Left cardiac atrium (tissue), 4 donors: Measurements from ENCODE around the gene SLC35A3. TPM values are rescaled to one million over a fixed set of nuclear protein-coding genes. Genes with fewer than 3 reads are reported as not detected.
"Not testable (repeated sequence)": the region's sequence is repeated elsewhere in the genome, so short reads cannot be mapped to it uniquely, and the experiment has no call there.

Experiments used
- ATAC-seq, 2 donors: fragments of 200-7000 bp; cut with Tn5 transposase; one replicate each; pipeline ENCODE4 v1.9.1; 2020; ENCODE audit warnings: mild to moderate bottlenecking in 2 of 2, moderate library complexity in 2 of 2
- DNase-seq: peaks from one replicate; pipeline ENCODE4 v3.0.0-alpha.2; 2020
- intact Hi-C, 2 donors: fragments of 100-400 bp; cut with DNase I; formaldehyde crosslinking; loops; one replicate each; pipeline versions ENCODE4 v1.14.1 to v1.15.1; 2022 to 2023
- total RNA-seq, 2 donors: library from RNA; stranded (reverse); fragmentation: NEBNext Ultra II Directional; extraction: Animal tissue kit (Norgen Biotek cat#: 25700); gene quantifications; one replicate each; pipeline ENCODE4 v1.2.1, GENCODE V29; 2021
- donor health status: DM: no; HTN: yes; CAD: no.
- donor health status: DM: no; HTN: yes; CAD: no; lungs with severe emphysema.
- donor health status: DM: yes; HTN: yes; CAD: no.
- donor health status: Dilated cardiomyopathy.

The SLC35A3 gene
- total RNA-seq, 2 donors from 2014 or later: 9.6 to 9.7 TPM

GRCh38 chr1:99969260-99969728, 502 bp upstream of the SLC35A3 start:
- ATAC-seq: peak; percentile 5 to 20
- intact Hi-C loops: no loop called here
- DNase-seq: no peak

GRCh38 chr1:99970713-99971255, 988 bp downstream of the SLC35A3 start:
- ATAC-seq (no peak), DNase-seq (no peak)
- intact Hi-C loops: no loop called here

- DNase-seq, intact Hi-C loops, ATAC-seq: not testable (repeated sequence)
Measured at GRCh38 chr1:99972066-99972465, 2.3 kb downstream of the SLC35A3 start.

GRCh38 chr1:99975529-99975928, 5.7 kb downstream of the SLC35A3 start:
- ATAC-seq (no peak), DNase-seq (no peak)
- intact Hi-C loops: no loop called here

- DNase-seq, intact Hi-C loops, ATAC-seq: not testable (repeated sequence)
Measured at GRCh38 chr1:99977326-99977725, 7.5 kb downstream of the SLC35A3 start.

- ATAC-seq: no peak
- intact Hi-C loops: no loop called here
- DNase-seq: no peak
Measured at GRCh38 chr1:99978218-99978617, 8.4 kb downstream of the SLC35A3 start.

GRCh38 chr1:99979091-99979490, 9.3 kb downstream of the SLC35A3 start:
- DNase-seq (no peak), ATAC-seq (no peak)
- intact Hi-C loops: no loop called here

GRCh38 chr1:99980928-99981327, 11.1 kb downstream of the SLC35A3 start:
- ATAC-seq: no peak
- intact Hi-C loops: no loop called here
- no peak for DNase-seq

- ATAC-seq (no peak), DNase-seq (no peak)
- intact Hi-C loops: no loop called here
Measured at GRCh38 chr1:99986656-99987225, 16.9 kb downstream of the SLC35A3 start.

GRCh38 chr1:99988210-99988765, 18.5 kb downstream of the SLC35A3 start:
- no peak for ATAC-seq
- intact Hi-C loops: no loop called here
- DNase-seq: no peak

- intact Hi-C loops: no loop called here
- ATAC-seq (no peak), DNase-seq (no peak)
Measured at GRCh38 chr1:99992044-99992722, 22.4 kb downstream of the SLC35A3 start.

GRCh38 chr1:99992760-99993467, 23.1 kb downstream of the SLC35A3 start:
- intact Hi-C loops: no loop called here
- ATAC-seq (no peak), DNase-seq (no peak)

- DNase-seq (no peak), ATAC-seq (no peak)
- intact Hi-C loops: no loop called here
Measured at GRCh38 chr1:99993468-99993845, 23.7 kb downstream of the SLC35A3 start.

- DNase-seq: no peak
- ATAC-seq: no peak
- intact Hi-C loops: no loop called here
Measured at GRCh38 chr1:99994496-99994895, 24.7 kb downstream of the SLC35A3 start.

- intact Hi-C loops: no loop called here
- DNase-seq (no peak), ATAC-seq (no peak)
Measured at GRCh38 chr1:99996951-99997350, 27.2 kb downstream of the SLC35A3 start.

GRCh38 chr1:100001462-100001861, 31.7 kb downstream of the SLC35A3 start:
- intact Hi-C loops: no loop called here
- DNase-seq (no peak), ATAC-seq (no peak)

- DNase-seq (no peak), ATAC-seq (no peak)
- intact Hi-C loops: no loop called here
Measured at GRCh38 chr1:100005424-100005823, 35.6 kb downstream of the SLC35A3 start.

- ATAC-seq (no peak), DNase-seq (no peak)
- intact Hi-C loops: no loop called here
Measured at GRCh38 chr1:100006688-100007087, 36.9 kb downstream of the SLC35A3 start.

GRCh38 chr1:100009458-100009857, 39.7 kb downstream of the SLC35A3 start:
- no peak for DNase-seq
- intact Hi-C loops: no loop called here
- no peak for ATAC-seq

- no peak for ATAC-seq
- intact Hi-C loops: no loop called here
- no peak for DNase-seq
Measured at GRCh38 chr1:100010804-100011203, 41.0 kb downstream of the SLC35A3 start.
